H1 (cell line): Measurements from ENCODE around the gene WDFY4.

ENCODE experiments used
- CBX5 ChIP-seq: fragments of 300-800, 300-1000 bp; sonication (generic); IDR thresholded peaks from 2 replicates; pipeline ENCODE4 v1.7.1; 2016; ENCODE audit warnings: antibody characterized with exemption, low read length, low read depth
- CEBPB ChIP-seq: IDR thresholded peaks from 2 replicates; pipeline ENCODE4 v1.6.1; 2012; ENCODE audit warnings: low read depth, low read length
- CTCF ChIP-seq, 3 experiments: IDR thresholded peaks; 1 replicate in 2 of 3; 2 replicates in 1 of 3; pipeline versions ENCODE4 v1.5.1 to v1.6.1; 2011; ENCODE audit warnings: low read length in 3 of 3, mild to moderate bottlenecking in 3 of 3, inconsistent platforms in 2 of 3, low read depth in 1 of 3, moderate library complexity in 1 of 3; ENCODE audit not compliant: insufficient read depth in 1 of 3; ENCODE audit errors: control extremely low read depth in 1 of 3
- EP300 ChIP-seq, 2 experiments: IDR thresholded peaks; 1 replicate in 1 of 2; 2 replicates in 1 of 2; pipeline ENCODE4 v1.6.1; 2011 to 2012; ENCODE audit warnings: low read depth in 2 of 2, low read length in 2 of 2, mild to moderate bottlenecking in 2 of 2, borderline replicate concordance in 1 of 2, inconsistent platforms in 1 of 2, moderate library complexity in 1 of 2
- MAX ChIP-seq: IDR thresholded peaks from 2 replicates; pipeline ENCODE4 v1.6.1; 2012; ENCODE audit warnings: inconsistent platforms
- POLR2A ChIP-seq, 2 experiments: IDR thresholded peaks; 1 replicate in 1 of 2; 2 replicates in 1 of 2; pipeline ENCODE4 v1.6.1; 2011; ENCODE audit warnings: low read depth in 2 of 2, low read length in 2 of 2, mild to moderate bottlenecking in 2 of 2; ENCODE audit errors: control extremely low read depth in 1 of 2

DNA sequence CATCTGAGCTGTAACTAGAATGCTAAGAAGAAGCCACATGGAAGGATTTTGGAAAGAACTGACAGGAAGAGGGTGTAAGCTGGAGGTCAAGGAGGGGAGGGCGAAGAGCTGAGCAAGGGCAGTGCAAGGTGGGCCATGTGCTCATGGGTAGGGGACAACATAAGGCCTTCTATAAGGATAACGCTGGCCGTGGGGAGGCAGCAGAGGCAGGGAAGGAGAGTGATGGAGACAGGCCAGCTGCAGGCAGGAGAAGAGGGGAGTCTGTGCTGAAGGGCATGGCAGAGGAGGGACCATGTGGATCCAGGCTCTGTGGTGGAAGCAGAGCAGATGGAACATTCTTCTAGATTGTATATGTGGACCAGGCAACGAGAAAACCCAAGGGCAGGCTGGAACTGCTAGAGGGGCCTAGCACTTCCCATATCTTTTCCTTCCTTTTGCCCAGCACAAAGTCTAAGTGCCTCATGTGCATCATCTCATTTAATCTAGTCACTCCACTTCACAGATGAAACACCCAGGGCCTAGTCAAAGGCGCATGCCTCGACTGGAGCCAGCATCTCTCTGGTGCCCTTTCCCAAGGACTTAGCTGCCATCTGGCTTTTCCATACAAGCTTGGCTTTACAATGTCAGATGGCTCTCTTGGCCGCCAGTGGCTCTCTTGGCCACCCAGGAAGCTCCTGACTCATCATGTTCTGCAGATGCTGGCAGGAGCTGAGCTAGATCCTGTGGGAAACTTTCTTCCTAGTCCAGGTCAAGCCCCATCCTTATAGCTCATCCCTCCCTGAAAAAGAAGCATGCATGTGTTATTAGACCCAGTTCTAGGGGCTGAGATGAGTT lies 248.4 kb downstream of the WDFY4 start:
- TF ChIP-seq CBX5, result no peak
- no peak for TF ChIP-seq EP300 (IDR thresholded peaks at IDR 0.05; ENCODE audit: borderline replicate concordance in 1 of 2, low read depth in 2 of 2, low read length in 2 of 2)
- no peak for TF ChIP-seq CTCF (IDR thresholded peaks at IDR 0.05; ENCODE audit: control extremely low read depth in 1 of 3, insufficient read depth in 1 of 3, low read depth in 1 of 3, low read length in 3 of 3)
- TF ChIP-seq POLR2A (IDR thresholded peaks at IDR 0.05; ENCODE audit: control extremely low read depth in 1 of 2, low read depth in 2 of 2, low read length in 2 of 2), result no peak
- no peak for TF ChIP-seq CEBPB
- TF ChIP-seq MAX, result no peak
